Smooth muscle cell (in vitro differentiated cells): ENCODE measurements around the gene NIP7. TPM values are rescaled to one million over a fixed set of nuclear protein-coding genes. Genes with fewer than 3 reads are reported as not detected.

Source experiments
- DNase-seq: peaks from one replicate; lab custom pipeline; 2025; ENCODE audit not compliant: unreplicated experiment; lab: John Stamatoyannopoulos, UW
- H2AFZ ChIP-seq: fragments of 200-600 bp; sonication (generic); 2 replicates; pipeline ENCODE4 v1.6.0; 2016; ENCODE audit warnings: antibody characterized with exemption, low read depth, mild to moderate bottlenecking
- H3F3A ChIP-seq: fragments of 200-600 bp; sonication (generic); 2 replicates; pipeline ENCODE4 v1.6.0; 2017; ENCODE audit warnings: antibody characterized with exemption, low read depth
- H3K27ac ChIP-seq: fragments of 200-600 bp; sonication (generic); 2 replicates; pipeline ENCODE4 v1.5.1; 2016; ENCODE audit warnings: low read depth, mild to moderate bottlenecking
- H3K27me3 ChIP-seq: fragments of 200-600 bp; sonication (generic); 2 replicates; pipeline ENCODE4 v1.6.1; 2016; ENCODE audit warnings: low read depth, mild to moderate bottlenecking
- H3K36me3 ChIP-seq: fragments of 200-600 bp; sonication (generic); 2 replicates; pipeline ENCODE4 v1.5.1; 2016; ENCODE audit warnings: low read depth
- H3K4me1 ChIP-seq: fragments of 200-600 bp; sonication (generic); 2 replicates; pipeline ENCODE4 v1.5.1; 2016; ENCODE audit warnings: low read depth
- H3K4me2 ChIP-seq: fragments of 200-600 bp; sonication (generic); 2 replicates; pipeline ENCODE4 v1.6.0; 2016; ENCODE audit warnings: mild to moderate bottlenecking
- H3K4me3 ChIP-seq: fragments of 200-600 bp; sonication (generic); 2 replicates; pipeline ENCODE4 v1.5.1; 2016; ENCODE audit warnings: mild to moderate bottlenecking
- H3K79me2 ChIP-seq: fragments of 200-600 bp; sonication (generic); 2 replicates; pipeline ENCODE4 v1.6.0; 2016; ENCODE audit warnings: low read depth, mild to moderate bottlenecking
- H3K9ac ChIP-seq: fragments of 200-600 bp; sonication (generic); 2 replicates; pipeline ENCODE4 v1.6.0; 2016; ENCODE audit warnings: low read depth
- H3K9me3 ChIP-seq: fragments of 200-600 bp; sonication (generic); replicated peaks from 2 replicates; pipeline ENCODE4 v1.5.1; 2016; ENCODE audit warnings: low read depth
- H4K20me1 ChIP-seq: fragments of 200-600 bp; sonication (generic); 2 replicates; pipeline ENCODE4 v1.6.0; 2016; ENCODE audit warnings: low read depth
- CTCF ChIP-seq: fragments of 200-600 bp; sonication (generic); IDR thresholded peaks from 2 replicates; pipeline ENCODE4 v1.5.1; 2017; ENCODE audit warnings: borderline replicate concordance, mild to moderate bottlenecking, antibody characterized with exemption; ENCODE audit not compliant: insufficient read depth, poor library complexity, severe bottlenecking
- WGBS: methylation state at CpG from one replicate; pipeline ENCODE4 v1.1.7; 2016; ENCODE audit warnings: low lambda C conversion rate; 5-methylcytosine and 5-hydroxymethylcytosine counted together
- polyA plus RNA-seq: library from polyadenylated mRNA; unstranded; fragments of >200 nt; fragmentation: Nextera tagmentation; extraction: Ambion mirVana; gene quantifications from 2 replicates; pipeline ENCODE4 v1.2.1, GENCODE V29; 2016
- total RNA-seq: library from RNA; depleted of rRNA; stranded (reverse); fragments of >200 nt; gene quantifications from 2 replicates; pipeline ENCODE4 v1.2.3, GENCODE V29; 2014

Gene NIP7
- total and polyA plus RNA-seq, 2 experiments from 2014 or later = 17.0 to 20.3 TPM

DNA sequence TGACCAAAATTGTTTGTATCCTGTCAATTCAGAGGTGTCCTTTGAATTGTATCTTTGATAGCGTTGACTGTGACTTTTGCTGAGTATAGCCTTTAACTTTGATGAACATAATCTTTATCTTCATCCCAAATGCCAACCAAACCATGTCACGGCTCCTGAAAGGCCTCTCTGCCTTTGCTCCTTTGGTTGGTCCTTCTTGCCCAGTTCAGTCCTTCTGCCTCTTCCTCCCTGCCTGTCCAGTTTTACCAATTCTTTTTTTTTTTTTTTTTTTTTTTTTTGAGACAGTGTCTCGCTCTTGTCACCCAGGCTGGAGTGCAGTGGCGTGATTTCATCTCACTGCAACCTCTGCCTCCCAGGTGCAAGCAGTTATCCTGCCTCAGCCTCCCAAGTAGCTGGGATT, 41.3 kb upstream of the NIP7 start:
- no peak for TF ChIP-seq CTCF
- Histone ChIP-seq H3K4me2 (no peak overlapping the region), H3F3A (no peaks in the 10 kb centered on the region), H3K36me3 (peaks cover 4% of the 10 kb centered on the region), H3K79me2 (no peaks in the 10 kb centered on the region), H2AFZ (no peak overlapping the region), H3K4me3 (no peak overlapping the region), H3K27me3 (no peaks in the 10 kb centered on the region), H4K20me1 (no peaks in the 10 kb centered on the region), H3K4me1 (no peaks in the 10 kb centered on the region), H3K9me3 (no peaks in the 10 kb centered on the region), H3K9ac (no peak overlapping the region), H3K27ac (no peak overlapping the region)
- 98% methylated on average over 4 of the region's 4 CpGs for WGBS
- no peak for DNase-seq

DNA sequence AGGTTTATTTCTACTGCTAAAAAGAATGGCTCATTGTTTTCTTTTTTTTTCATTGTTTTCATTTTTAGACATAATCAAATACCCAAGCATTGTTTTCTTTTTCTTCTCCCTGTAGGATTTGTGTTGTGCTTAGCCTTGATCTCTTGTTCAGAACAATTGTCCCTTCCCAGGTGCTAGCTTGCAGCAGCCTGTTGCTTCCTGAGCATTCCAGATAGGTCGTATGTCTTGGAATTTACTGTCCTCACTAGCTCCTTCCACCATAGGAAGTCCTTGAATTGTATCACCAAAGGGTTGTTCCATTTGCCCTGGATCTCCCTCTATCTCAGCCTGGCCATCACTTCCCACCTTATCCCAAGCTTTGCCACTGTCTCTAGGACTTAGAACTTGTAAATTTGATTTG, 38.4 kb upstream of the NIP7 start:
- no peak for TF ChIP-seq CTCF
- Histone ChIP-seq H3K9ac (no peak overlapping the region), H3K79me2 (no peaks in the 10 kb centered on the region), H3K4me2 (no peak overlapping the region), H4K20me1 (no peaks in the 10 kb centered on the region), H3K4me1 (no peaks in the 10 kb centered on the region), H2AFZ (no peak overlapping the region), H3K27me3 (no peaks in the 10 kb centered on the region), H3K36me3 (peaks cover 4% of the 10 kb centered on the region), H3F3A (no peaks in the 10 kb centered on the region), H3K27ac (no peak overlapping the region), H3K9me3 (no peaks in the 10 kb centered on the region), H3K4me3 (no peak overlapping the region)
- no peak for DNase-seq
- WGBS = 92% methylated on average over 1 of the region's 1 CpG

DNA sequence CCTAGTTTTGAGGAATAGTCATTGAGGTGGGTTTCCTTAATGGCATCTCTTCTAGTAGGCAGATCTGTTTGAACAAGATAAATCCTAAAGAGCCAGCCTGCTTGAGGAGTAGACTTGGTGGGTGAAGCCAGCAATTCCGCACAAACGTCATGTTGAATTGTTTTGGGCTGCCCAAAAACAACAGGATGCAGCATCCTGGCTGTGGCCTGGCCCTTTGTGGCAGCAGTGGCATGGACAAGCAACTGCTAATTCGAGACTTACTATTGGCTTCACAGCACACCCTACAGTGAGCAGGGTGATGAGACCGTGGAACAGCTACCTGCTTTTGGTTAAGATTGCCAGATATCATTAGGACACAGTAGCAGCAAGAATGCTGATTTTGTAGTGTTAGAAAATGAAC, 37.7 kb upstream of the NIP7 start:
- no peaks in the 10 kb centered on the region for H4K20me1 ChIP-seq
- H3K79me2 ChIP-seq = no peaks in the 10 kb centered on the region
- H3K4me2 ChIP-seq = no peak overlapping the region
- no peaks in the 10 kb centered on the region for H3K4me1 ChIP-seq
- H3K27ac ChIP-seq = no peak overlapping the region
- no peak overlapping the region for H3K4me3 ChIP-seq
- H3F3A ChIP-seq = no peaks in the 10 kb centered on the region
- peaks cover 4% of the 10 kb centered on the region for H3K36me3 ChIP-seq
- 95% methylated on average over 4 of the region's 4 CpGs for WGBS
- H2AFZ ChIP-seq = no peak overlapping the region
- DNase-seq = no peak
- no peak for TF ChIP-seq CTCF
- no peak overlapping the region for H3K9ac ChIP-seq
- H3K27me3 ChIP-seq = no peaks in the 10 kb centered on the region
- H3K9me3 ChIP-seq = no peaks in the 10 kb centered on the region

GRCh38 chr16:69302301-69302700, 37.3 kb upstream of the NIP7 start:
- Histone ChIP-seq H3K79me2 (no peaks in the 10 kb centered on the region), H3K27me3 (no peaks in the 10 kb centered on the region), H4K20me1 (no peaks in the 10 kb centered on the region), H3K4me2 (no peak overlapping the region), H3K36me3 (peaks cover 4% of the 10 kb centered on the region), H3K9me3 (no peaks in the 10 kb centered on the region), H3F3A (no peaks in the 10 kb centered on the region), H3K4me3 (no peak overlapping the region), H3K27ac (no peak overlapping the region), H2AFZ (no peak overlapping the region), H3K4me1 (no peaks in the 10 kb centered on the region), H3K9ac (no peak overlapping the region)
- no peak for TF ChIP-seq CTCF
- WGBS = 95% methylated on average over 4 of the region's 4 CpGs
- no peak for DNase-seq
